NCI-H748 (cell line): ENCODE results near the gene EVA1A.

Experiments
- DNase-seq: peaks from one replicate; lab custom pipeline; 2025; ENCODE audit not compliant: unreplicated experiment; lab: John Stamatoyannopoulos, UW

EVA1A gene

GRCh38 chr2:75560768-75561565, at the start of gene EVA1A:
Gene EVA1A (minus strand): TSS chr2:75560939. CDS start chr2:75518140, 42,799 bp downstream.
- peak; percentile 65 for DNase-seq

GRCh38 chr2:75609937-75610508, 49.3 kb upstream of the EVA1A start:
- no peak for DNase-seq

GRCh38 chr2:75609334-75609689, 48.6 kb upstream of the EVA1A start:
- no peak for DNase-seq

GRCh38 chr2:75608684-75609333, 48.1 kb upstream of the EVA1A start:
- DNase-seq: peak; percentile 76

- DNase-seq: no peak
These were observed 47.4 kb upstream of the EVA1A start for GRCh38 chr2:75607988-75608683.

- DNase-seq: peak; percentile 2
These were observed 46.7 kb upstream of the EVA1A start for GRCh38 chr2:75607400-75607798.

GRCh38 chr2:75606761-75607399, 46.1 kb upstream of the EVA1A start:
- no peak for DNase-seq

- no peak for DNase-seq
These were observed 45.2 kb upstream of the EVA1A start for GRCh38 chr2:75605770-75606529.

GRCh38 chr2:75604484-75604883, 43.7 kb upstream of the EVA1A start:
- DNase-seq: no peak

GRCh38 chr2:75603477-75603876, 42.7 kb upstream of the EVA1A start:
- no peak for DNase-seq

- DNase-seq: no peak
These were observed 42.1 kb upstream of the EVA1A start for GRCh38 chr2:75602724-75603342.

- DNase-seq: no peak
These were observed 39.8 kb upstream of the EVA1A start for GRCh38 chr2:75600461-75601011.

GRCh38 chr2:75598589-75599155, 37.9 kb upstream of the EVA1A start:
- no peak for DNase-seq

- no peak for DNase-seq
These were observed 37.2 kb upstream of the EVA1A start for GRCh38 chr2:75597949-75598348.

- DNase-seq: no peak
These were observed 36.0 kb upstream of the EVA1A start for GRCh38 chr2:75596784-75597183.

- DNase-seq: peak; percentile 2
These were observed 35.0 kb upstream of the EVA1A start for GRCh38 chr2:75595541-75596395.

GRCh38 chr2:75594596-75594995, 33.9 kb upstream of the EVA1A start:
- DNase-seq: no peak

GRCh38 chr2:75592888-75593287, 32.1 kb upstream of the EVA1A start:
- DNase-seq: peak; percentile 12
